HepG2 (cell line): ENCODE measurements around the gene ZNF629. TPM values are rescaled to one million over a fixed set of nuclear protein-coding genes. Genes with fewer than 3 reads are reported as not detected.
A peak's percentile ranks its signal among the peaks of the same experiment; 100 is the strongest.

ENCODE experiments used
- ARNT2 ChIP-seq: sonication (generic); formaldehyde crosslinking; IDR thresholded peaks from 2 replicates; pipeline ENCODE4 v1.8.0; 2022; ENCODE audit warnings: mild to moderate bottlenecking, low read depth, missing genetic modification reagents, moderate library complexity
- CBFB ChIP-seq: sonication (generic); formaldehyde crosslinking; IDR thresholded peaks from 2 replicates; pipeline ENCODE4 v1.4.0; 2020; ENCODE audit warnings: missing genetic modification reagents
- HNF4A ChIP-seq: sonication (generic); formaldehyde crosslinking; IDR thresholded peaks from 2 replicates; pipeline ENCODE4 v1.4.0; 2020; ENCODE audit warnings: missing genetic modification reagents
- HOXA7 ChIP-seq: sonication (generic); formaldehyde crosslinking; IDR thresholded peaks from 2 replicates; pipeline ENCODE4 v1.8.1; 2022; ENCODE audit warnings: mild to moderate bottlenecking, missing genetic modification reagents, moderate library complexity
- KDM3A ChIP-seq: IDR thresholded peaks from 2 replicates; pipeline ENCODE4 v1.6.1; 2018; ENCODE audit warnings: low read depth, missing compliant biosample characterization
- PPARG ChIP-seq: conservative IDR thresholded peaks from 2 replicates; pipeline ENCODE4 v1.6.1; 2016; ENCODE audit warnings: missing biosample characterization, missing genetic modification reagents
- RFXAP ChIP-seq: sonication (generic); formaldehyde crosslinking; IDR thresholded peaks from 2 replicates; pipeline ENCODE4 v1.4.0; 2020; ENCODE audit warnings: missing genetic modification reagents, borderline replicate concordance
- THAP7 ChIP-seq: sonication (generic); formaldehyde crosslinking; IDR thresholded peaks from 2 replicates; pipeline ENCODE4 v1.8.1; 2023; ENCODE audit warnings: mild to moderate bottlenecking, missing genetic modification reagents
- U2AF1 ChIP-seq: fragments of 200-400 bp; formaldehyde crosslinking; optimal IDR thresholded peaks from 2 replicates; pipeline ENCODE3; 2017; ENCODE audit warnings: mild to moderate bottlenecking, low read depth, low read length
- ZKSCAN8 ChIP-seq: IDR thresholded peaks from 2 replicates; pipeline ENCODE4 v1.6.1; 2016; ENCODE audit warnings: borderline replicate concordance, missing genetic modification reagents, missing compliant biosample characterization
- ZNF230 ChIP-seq: sonication (generic); formaldehyde crosslinking; IDR thresholded peaks from 2 replicates; pipeline ENCODE4 v1.4.0; 2020; ENCODE audit warnings: mild to moderate bottlenecking, missing genetic modification reagents
- ZNF513 ChIP-seq: sonication (generic); formaldehyde crosslinking; conservative IDR thresholded peaks from 2 replicates; pipeline ENCODE4 v1.5.0; 2020; ENCODE audit warnings: missing genetic modification reagents
- ZNF678 ChIP-seq: sonication (generic); formaldehyde crosslinking; IDR thresholded peaks from 2 replicates; pipeline ENCODE4 v1.4.0; 2020; ENCODE audit warnings: mild to moderate bottlenecking, missing genetic modification reagents
- ZSCAN21 ChIP-seq: sonication (generic); formaldehyde crosslinking; IDR thresholded peaks from 2 replicates; pipeline ENCODE4 v1.8.0; 2022; ENCODE audit warnings: mild to moderate bottlenecking, missing genetic modification reagents, moderate library complexity, borderline replicate concordance
- polyA plus RNA-seq, 8 experiments: library from polyadenylated mRNA; depleted of rRNA in 3 of 8; stranded (reverse) in 7 of 8; unstranded in 1 of 8; fragments of >200 nt; fragmentation: Illumina TruSeq in 4 of 8; extraction: Trizol in 4 of 8; gene quantifications; 2 replicates each; pipeline versions ENCODE4 v1.2.1 to v1.2.3, GENCODE V29; 2011 to 2016; ENCODE audit warnings: low read depth in 4 of 8, missing spikeins in 1 of 8, mixed read lengths in 1 of 8; ENCODE audit not compliant: insufficient read depth in 1 of 8
- total RNA-seq, 5 experiments: library from RNA; depleted of rRNA; stranded (reverse); fragments of >200 nt; fragmentation: Illumina TruSeq; extraction: Trizol; gene quantifications; 2 replicates each; pipeline ENCODE4 v1.2.3, GENCODE V29; 2016; ENCODE audit warnings: low read depth in 1 of 5
- TF ChIP-seq, protein P1 (sequence below): sonication (generic); formaldehyde crosslinking; IDR thresholded peaks from 2 replicates; pipeline ENCODE4 v1.8.0; 2022; ENCODE audit warnings: mild to moderate bottlenecking, missing genetic modification reagents; ENCODE audit not compliant: insufficient replicate concordance
- TF ChIP-seq, protein P2 (sequence below): sonication (generic); formaldehyde crosslinking; IDR thresholded peaks from 2 replicates; pipeline ENCODE4 v1.4.0; 2020; ENCODE audit warnings: mild to moderate bottlenecking, missing genetic modification reagents
- TF ChIP-seq, protein P3 (sequence below): IDR thresholded peaks from 2 replicates; pipeline ENCODE4 v1.6.1; 2018; ENCODE audit warnings: missing genetic modification reagents, mild to moderate bottlenecking, missing compliant biosample characterization
- TF ChIP-seq, protein P4 (sequence below): sonication (generic); formaldehyde crosslinking; IDR thresholded peaks from 2 replicates; pipeline ENCODE4 v1.4.0; 2020; ENCODE audit warnings: missing genetic modification reagents, mild to moderate bottlenecking, borderline replicate concordance

ZNF629 gene
- total and polyA plus RNA-seq, 2 of the 13 experiments (the other 11 are each of a cell fraction or from before 2014, with no cell fraction given) = 6.1 to 16.5 TPM

DNA sequence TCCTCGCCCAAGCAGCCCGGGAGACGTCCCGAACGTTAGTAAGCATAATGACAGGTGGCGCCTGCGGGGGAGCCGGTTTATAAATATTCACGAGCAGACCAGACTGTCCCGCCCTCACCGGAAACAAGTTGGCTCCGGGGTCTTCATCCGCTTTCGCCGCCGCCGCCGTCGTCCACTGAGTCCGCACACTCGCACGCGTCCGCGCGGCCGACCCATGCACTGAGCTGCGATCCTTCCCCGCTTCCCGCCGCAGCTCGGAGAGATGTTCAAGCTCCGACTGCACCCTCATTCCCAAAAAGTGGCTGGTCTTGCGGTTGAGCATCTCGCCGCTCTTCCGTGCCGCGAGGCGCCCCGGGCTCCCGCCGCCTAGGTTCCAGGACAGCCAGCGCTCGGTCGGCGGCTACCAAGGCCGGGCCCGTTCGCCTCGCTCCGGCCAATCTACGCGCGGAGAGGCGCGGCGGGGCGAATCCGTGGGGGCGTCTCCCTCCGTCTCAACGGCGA is 25.5 kb downstream of the ZNF629 start (continued):
- TF ChIP-seq ZNF513 = 0 out of 2 replicates have a peak, but pooled peaks have one; percentile 32
- no peak for TF ChIP-seq ZKSCAN8 (CRISPR knock-in tag)
- TF ChIP-seq, protein P1, sequence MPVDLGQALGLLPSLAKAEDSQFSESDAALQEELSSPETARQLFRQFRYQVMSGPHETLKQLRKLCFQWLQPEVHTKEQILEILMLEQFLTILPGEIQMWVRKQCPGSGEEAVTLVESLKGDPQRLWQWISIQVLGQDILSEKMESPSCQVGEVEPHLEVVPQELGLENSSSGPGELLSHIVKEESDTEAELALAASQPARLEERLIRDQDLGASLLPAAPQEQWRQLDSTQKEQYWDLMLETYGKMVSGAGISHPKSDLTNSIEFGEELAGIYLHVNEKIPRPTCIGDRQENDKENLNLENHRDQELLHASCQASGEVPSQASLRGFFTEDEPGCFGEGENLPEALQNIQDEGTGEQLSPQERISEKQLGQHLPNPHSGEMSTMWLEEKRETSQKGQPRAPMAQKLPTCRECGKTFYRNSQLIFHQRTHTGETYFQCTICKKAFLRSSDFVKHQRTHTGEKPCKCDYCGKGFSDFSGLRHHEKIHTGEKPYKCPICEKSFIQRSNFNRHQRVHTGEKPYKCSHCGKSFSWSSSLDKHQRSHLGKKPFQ = peak; percentile 66
- peak; percentile 1; the same call in 1 of the 2 replicates for TF ChIP-seq ZNF230 (CRISPR knock-in tag)
- TF ChIP-seq, protein P2, sequence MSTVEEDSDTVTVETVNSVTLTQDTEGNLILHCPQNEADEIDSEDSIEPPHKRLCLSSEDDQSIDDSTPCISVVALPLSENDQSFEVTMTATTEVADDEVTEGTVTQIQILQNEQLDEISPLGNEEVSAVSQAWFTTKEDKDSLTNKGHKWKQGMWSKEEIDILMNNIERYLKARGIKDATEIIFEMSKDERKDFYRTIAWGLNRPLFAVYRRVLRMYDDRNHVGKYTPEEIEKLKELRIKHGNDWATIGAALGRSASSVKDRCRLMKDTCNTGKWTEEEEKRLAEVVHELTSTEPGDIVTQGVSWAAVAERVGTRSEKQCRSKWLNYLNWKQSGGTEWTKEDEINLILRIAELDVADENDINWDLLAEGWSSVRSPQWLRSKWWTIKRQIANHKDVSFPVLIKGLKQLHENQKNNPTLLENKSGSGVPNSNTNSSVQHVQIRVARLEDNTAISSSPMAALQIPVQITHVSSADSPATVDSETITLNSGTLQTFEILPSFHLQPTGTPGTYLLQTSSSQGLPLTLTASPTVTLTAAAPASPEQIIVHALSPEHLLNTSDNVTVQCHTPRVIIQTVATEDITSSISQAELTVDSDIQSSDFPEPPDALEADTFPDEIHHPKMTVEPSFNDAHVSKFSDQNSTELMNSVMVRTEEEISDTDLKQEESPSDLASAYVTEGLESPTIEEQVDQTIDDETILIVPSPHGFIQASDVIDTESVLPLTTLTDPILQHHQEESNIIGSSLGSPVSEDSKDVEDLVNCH (CRISPR knock-in tag) = no peak
- TF ChIP-seq PPARG (CRISPR knock-in tag) = 0 out of 2 replicates have a peak, but pooled peaks have one; percentile 1
- TF ChIP-seq, protein P3, sequence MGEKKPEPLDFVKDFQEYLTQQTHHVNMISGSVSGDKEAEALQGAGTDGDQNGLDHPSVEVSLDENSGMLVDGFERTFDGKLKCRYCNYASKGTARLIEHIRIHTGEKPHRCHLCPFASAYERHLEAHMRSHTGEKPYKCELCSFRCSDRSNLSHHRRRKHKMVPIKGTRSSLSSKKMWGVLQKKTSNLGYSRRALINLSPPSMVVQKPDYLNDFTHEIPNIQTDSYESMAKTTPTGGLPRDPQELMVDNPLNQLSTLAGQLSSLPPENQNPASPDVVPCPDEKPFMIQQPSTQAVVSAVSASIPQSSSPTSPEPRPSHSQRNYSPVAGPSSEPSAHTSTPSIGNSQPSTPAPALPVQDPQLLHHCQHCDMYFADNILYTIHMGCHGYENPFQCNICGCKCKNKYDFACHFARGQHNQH (CRISPR knock-in tag) = no peak
- TF ChIP-seq, protein P4, sequence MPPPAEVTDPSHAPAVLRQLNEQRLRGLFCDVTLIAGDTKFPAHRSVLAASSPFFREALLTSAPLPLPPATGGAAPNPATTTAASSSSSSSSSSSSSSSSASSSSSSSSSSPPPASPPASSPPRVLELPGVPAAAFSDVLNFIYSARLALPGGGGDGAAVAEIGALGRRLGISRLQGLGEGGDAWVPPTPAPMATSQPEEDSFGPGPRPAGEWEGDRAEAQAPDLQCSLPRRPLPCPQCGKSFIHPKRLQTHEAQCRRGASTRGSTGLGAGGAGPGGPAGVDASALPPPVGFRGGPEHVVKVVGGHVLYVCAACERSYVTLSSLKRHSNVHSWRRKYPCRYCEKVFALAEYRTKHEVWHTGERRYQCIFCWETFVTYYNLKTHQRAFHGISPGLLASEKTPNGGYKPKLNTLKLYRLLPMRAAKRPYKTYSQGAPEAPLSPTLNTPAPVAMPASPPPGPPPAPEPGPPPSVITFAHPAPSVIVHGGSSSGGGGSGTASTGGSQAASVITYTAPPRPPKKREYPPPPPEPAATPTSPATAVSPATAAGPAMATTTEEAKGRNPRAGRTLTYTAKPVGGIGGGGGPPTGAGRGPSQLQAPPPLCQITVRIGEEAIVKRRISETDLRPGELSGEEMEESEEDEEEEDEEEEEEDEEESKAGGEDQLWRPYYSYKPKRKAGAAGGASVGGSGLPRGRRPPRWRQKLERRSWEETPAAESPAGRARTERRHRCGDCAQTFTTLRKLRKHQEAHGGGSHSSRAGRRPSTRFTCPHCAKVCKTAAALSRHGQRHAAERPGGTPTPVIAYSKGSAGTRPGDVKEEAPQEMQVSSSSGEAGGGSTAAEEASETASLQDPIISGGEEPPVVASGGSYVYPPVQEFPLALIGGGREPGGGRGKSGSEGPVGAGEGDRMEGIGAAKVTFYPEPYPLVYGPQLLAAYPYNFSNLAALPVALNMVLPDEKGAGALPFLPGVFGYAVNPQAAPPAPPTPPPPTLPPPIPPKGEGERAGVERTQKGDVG (CRISPR knock-in tag) = 0 out of 2 replicates have a peak, but pooled peaks have one; percentile 41
- TF ChIP-seq ZNF678 (CRISPR knock-in tag) = 0 out of 2 replicates have a peak, but pooled peaks have one; percentile 6
- TF ChIP-seq HOXA7 (CRISPR knock-in tag) = 0 out of 2 replicates have a peak, but pooled peaks have one; percentile 36
- TF ChIP-seq U2AF1 = peak; percentile 7
- no peak for TF ChIP-seq KDM3A (CRISPR knock-in tag)
- TF ChIP-seq ZSCAN21 (CRISPR knock-in tag) = peak; percentile 61; the same call in 1 of the 2 replicates
- 0 out of 2 replicates have a peak, but pooled peaks have one; percentile 3 for TF ChIP-seq RFXAP
- TF ChIP-seq ARNT2 (CRISPR knock-in tag) = peak; percentile 14; the same call in 1 of the 2 replicates
- TF ChIP-seq HNF4A (CRISPR knock-in tag) = no peak
- TF ChIP-seq THAP7 = no peak
- TF ChIP-seq CBFB (CRISPR knock-in tag) = peak; percentile 53; the same call in 1 of the 2 replicates
